ENCODE results near the gene PHF13.

Gene PHF13

DNA sequence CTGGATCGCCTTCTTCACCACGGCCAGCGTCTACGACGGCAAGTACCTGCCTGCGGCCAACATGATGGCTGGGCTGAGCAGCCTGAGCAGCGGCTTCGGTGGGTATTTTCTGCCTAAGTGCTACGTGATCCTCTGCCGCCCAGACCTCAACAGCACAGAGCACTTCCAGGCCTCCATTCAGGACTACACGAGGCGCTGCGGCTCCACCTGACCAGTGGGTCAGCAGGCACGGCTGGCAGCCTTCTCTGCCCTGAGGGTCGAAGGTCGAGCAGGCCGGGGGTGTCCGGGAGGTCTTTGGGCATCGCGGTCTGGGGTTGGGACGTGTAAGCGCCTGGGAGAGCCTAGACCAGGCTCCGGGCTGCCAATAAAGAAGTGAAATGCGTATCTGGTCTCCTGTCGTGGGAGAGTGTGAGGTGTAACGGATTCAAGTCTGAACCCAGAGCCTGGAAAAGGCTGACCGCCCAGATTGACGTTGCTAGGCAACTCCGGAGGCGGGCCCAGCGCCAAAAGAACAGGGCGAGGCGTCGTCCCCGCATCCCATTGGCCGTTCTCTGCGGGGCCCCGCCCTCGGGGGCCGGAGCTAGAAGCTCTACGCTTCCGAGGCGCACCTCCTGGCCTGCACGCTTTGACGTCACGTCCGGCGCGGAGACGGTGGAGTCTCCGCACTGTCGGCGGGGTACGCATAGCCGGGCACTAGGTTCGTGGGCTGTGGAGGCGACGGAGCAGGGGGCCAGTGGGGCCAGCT, 34.0 kb upstream of the PHF13 start, which contains the start of gene ZBTB48:
TSS of gene ZBTB48 (plus strand) at position 621 of the 745 bp plus-strand sequence. CDS start 616 bp downstream, outside the sequence.
- TF ChIP-seq, protein P1, sequence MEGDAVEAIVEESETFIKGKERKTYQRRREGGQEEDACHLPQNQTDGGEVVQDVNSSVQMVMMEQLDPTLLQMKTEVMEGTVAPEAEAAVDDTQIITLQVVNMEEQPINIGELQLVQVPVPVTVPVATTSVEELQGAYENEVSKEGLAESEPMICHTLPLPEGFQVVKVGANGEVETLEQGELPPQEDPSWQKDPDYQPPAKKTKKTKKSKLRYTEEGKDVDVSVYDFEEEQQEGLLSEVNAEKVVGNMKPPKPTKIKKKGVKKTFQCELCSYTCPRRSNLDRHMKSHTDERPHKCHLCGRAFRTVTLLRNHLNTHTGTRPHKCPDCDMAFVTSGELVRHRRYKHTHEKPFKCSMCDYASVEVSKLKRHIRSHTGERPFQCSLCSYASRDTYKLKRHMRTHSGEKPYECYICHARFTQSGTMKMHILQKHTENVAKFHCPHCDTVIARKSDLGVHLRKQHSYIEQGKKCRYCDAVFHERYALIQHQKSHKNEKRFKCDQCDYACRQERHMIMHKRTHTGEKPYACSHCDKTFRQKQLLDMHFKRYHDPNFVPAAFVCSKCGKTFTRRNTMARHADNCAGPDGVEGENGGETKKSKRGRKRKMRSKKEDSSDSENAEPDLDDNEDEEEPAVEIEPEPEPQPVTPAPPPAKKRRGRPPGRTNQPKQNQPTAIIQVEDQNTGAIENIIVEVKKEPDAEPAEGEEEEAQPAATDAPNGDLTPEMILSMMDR (IDR thresholded peaks at IDR 0.05; ENCODE audit: poor library complexity, severe bottlenecking) = no peak
- Histone ChIP-seq H3K9me3 (ENCODE audit: severe bottlenecking) (no peaks in the 10 kb centered on the region), H3K27ac (ENCODE audit: poor library complexity, severe bottlenecking) (peak within 1 kb of the TSS; percentile 21), H3K36me3 (ENCODE audit: low read depth) (peaks cover 18% of the 10 kb centered on the region), H3K27me3 (ENCODE audit: insufficient read depth, poor library complexity, severe bottlenecking) (no peaks in the 10 kb centered on the region), H3K4me3 (ENCODE audit: severe bottlenecking) (peak within 1 kb of the TSS; percentile 76), H3K4me1 (ENCODE audit: insufficient read depth, poor library complexity, severe bottlenecking) (peaks cover 13% of the 10 kb centered on the region)
- DNase-seq (ENCODE audit: low spot score) (peak; percentile 98), ATAC-seq (ENCODE audit: low read depth) (peak; percentile 92)

GRCh38 chr1:6580119-6580592, 33.4 kb upstream of the PHF13 start:
- TF ChIP-seq, protein P1 (IDR thresholded peaks at IDR 0.05; ENCODE audit: poor library complexity, severe bottlenecking) = no peak
- H3K4me1 ChIP-seq (ENCODE audit: insufficient read depth, poor library complexity, severe bottlenecking) = peaks cover 13% of the 10 kb centered on the region
- ATAC-seq (ENCODE audit: low read depth) (peak; percentile 38), DNase-seq (ENCODE audit: low spot score) (no peak)
- H3K27ac ChIP-seq (ENCODE audit: poor library complexity, severe bottlenecking) = peak overlapping the region; percentile 21
- H3K9me3 ChIP-seq (ENCODE audit: severe bottlenecking) = no peaks in the 10 kb centered on the region
- H3K27me3 ChIP-seq (ENCODE audit: insufficient read depth, poor library complexity, severe bottlenecking) = no peaks in the 10 kb centered on the region
- peaks cover 19% of the 10 kb centered on the region for H3K36me3 ChIP-seq (ENCODE audit: low read depth)
- H3K4me3 ChIP-seq (ENCODE audit: severe bottlenecking) = peak overlapping the region; percentile 76

DNA sequence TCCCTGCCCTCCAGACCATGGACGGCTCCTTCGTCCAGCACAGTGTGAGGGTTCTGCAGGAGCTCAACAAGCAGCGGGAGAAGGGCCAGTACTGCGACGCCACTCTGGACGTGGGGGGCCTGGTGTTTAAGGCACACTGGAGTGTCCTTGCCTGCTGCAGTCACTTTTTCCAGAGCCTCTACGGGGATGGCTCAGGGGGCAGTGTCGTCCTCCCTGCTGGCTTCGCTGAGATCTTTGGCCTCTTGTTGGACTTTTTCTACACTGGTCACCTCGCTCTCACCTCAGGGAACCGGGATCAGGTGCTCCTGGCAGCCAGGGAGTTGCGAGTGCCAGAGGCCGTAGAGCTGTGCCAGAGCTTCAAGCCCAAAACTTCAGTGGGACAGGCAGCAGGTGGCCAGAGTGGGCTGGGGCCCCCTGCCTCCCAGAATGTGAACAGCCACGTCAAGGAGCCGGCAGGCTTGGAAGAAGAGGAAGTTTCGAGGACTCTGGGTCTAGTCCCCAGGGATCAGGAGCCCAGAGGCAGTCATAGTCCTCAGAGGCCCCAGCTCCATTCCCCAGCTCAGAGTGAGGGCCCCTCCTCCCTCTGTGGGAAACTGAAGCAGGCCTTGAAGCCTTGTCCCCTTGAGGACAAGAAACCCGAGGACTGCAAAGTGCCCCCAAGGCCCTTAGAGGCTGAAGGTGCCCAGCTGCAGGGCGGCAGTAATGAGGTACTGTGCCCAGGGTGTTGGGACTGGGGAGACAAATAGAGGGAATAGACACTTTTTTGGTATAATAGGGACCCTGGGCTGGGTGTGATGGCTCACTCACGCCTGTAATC, 32.7 kb upstream of the PHF13 start:
- DNase-seq (ENCODE audit: low spot score) (no peak), ATAC-seq (ENCODE audit: low read depth) (no peak)
- Histone ChIP-seq H3K36me3 (ENCODE audit: low read depth) (peaks cover 19% of the 10 kb centered on the region), H3K9me3 (ENCODE audit: severe bottlenecking) (no peaks in the 10 kb centered on the region), H3K4me3 (ENCODE audit: severe bottlenecking) (peak overlapping the region; percentile 76), H3K4me1 (ENCODE audit: insufficient read depth, poor library complexity, severe bottlenecking) (peaks cover 13% of the 10 kb centered on the region), H3K27me3 (ENCODE audit: insufficient read depth, poor library complexity, severe bottlenecking) (no peaks in the 10 kb centered on the region), H3K27ac (ENCODE audit: poor library complexity, severe bottlenecking) (peak overlapping the region; percentile 21)
- TF ChIP-seq, protein P1 (IDR thresholded peaks at IDR 0.05; ENCODE audit: poor library complexity, severe bottlenecking) = peak; percentile 32

GRCh38 chr1:6581561-6582305, 31.8 kb upstream of the PHF13 start:
- Histone ChIP-seq H3K4me3 (ENCODE audit: severe bottlenecking) (no peak overlapping the region), H3K9me3 (ENCODE audit: severe bottlenecking) (no peaks in the 10 kb centered on the region), H3K27ac (ENCODE audit: poor library complexity, severe bottlenecking) (peak overlapping the region; percentile 21), H3K4me1 (ENCODE audit: insufficient read depth, poor library complexity, severe bottlenecking) (peaks cover 13% of the 10 kb centered on the region), H3K36me3 (ENCODE audit: low read depth) (peaks cover 19% of the 10 kb centered on the region), H3K27me3 (ENCODE audit: insufficient read depth, poor library complexity, severe bottlenecking) (no peaks in the 10 kb centered on the region)
- ATAC-seq (ENCODE audit: low read depth) (peak; percentile 20; the same call in 1 of the 3 replicates), DNase-seq (ENCODE audit: low spot score) (no peak)
- TF ChIP-seq, protein P1 (IDR thresholded peaks at IDR 0.05; ENCODE audit: poor library complexity, severe bottlenecking) = no peak

Data from RWPE2 (cell line).